KMS-11 (cell line): Measurements from ENCODE around the gene MED19.
A peak's percentile ranks its signal among the peaks of the same experiment; 100 is the strongest.

Experiments used
- H2AFZ ChIP-seq: fragments of 200-600 bp; sonication (generic); 2 replicates; pipeline ENCODE4 v1.6.1; 2016; ENCODE audit warnings: antibody characterized with exemption, mixed run types, low read depth
- H3K27ac ChIP-seq: fragments of 200-600 bp; sonication (generic); 2 replicates; pipeline ENCODE4 v1.6.1; 2016; ENCODE audit warnings: mild to moderate bottlenecking, mixed run types
- H3K27me3 ChIP-seq: fragments of 200-600 bp; sonication (generic); 2 replicates; pipeline ENCODE4 v1.6.1; 2017; ENCODE audit warnings: mild to moderate bottlenecking, low read depth, mixed run types, moderate library complexity; ENCODE audit not compliant: insufficient read depth
- H3K36me3 ChIP-seq: fragments of 200-600 bp; sonication (generic); 2 replicates; pipeline ENCODE4 v1.6.1; 2017; ENCODE audit warnings: mild to moderate bottlenecking, mixed run types; ENCODE audit not compliant: insufficient read depth
- H3K4me1 ChIP-seq: fragments of 200-600 bp; sonication (generic); 2 replicates; pipeline ENCODE4 v1.6.1; 2016; ENCODE audit warnings: mild to moderate bottlenecking, low read depth, mixed run types; ENCODE audit not compliant: poor library complexity, severe bottlenecking
- H3K4me2 ChIP-seq: fragments of 200-600 bp; sonication (generic); 2 replicates; pipeline ENCODE4 v1.7.0; 2016; ENCODE audit warnings: mild to moderate bottlenecking, mixed run types
- H3K4me3 ChIP-seq: fragments of 200-600 bp; sonication (generic); IDR thresholded peaks from 2 replicates; pipeline ENCODE4 v1.6.1; 2017; ENCODE audit warnings: low read depth, low read length, mixed read lengths; ENCODE audit not compliant: insufficient read depth
- H3K79me2 ChIP-seq: fragments of 200-600 bp; sonication (generic); 2 replicates; pipeline ENCODE4 v1.6.1; 2016; ENCODE audit warnings: low read depth, mixed run types; ENCODE audit not compliant: insufficient read depth
- H3K9ac ChIP-seq: fragments of 200-600 bp; sonication (generic); 2 replicates; pipeline ENCODE4 v1.6.1; 2016; ENCODE audit warnings: mild to moderate bottlenecking, mixed run types
- H4K20me1 ChIP-seq: fragments of 200-600 bp; sonication (generic); 2 replicates; pipeline ENCODE4 v1.6.1; 2016; ENCODE audit warnings: mild to moderate bottlenecking, mixed run types; ENCODE audit not compliant: insufficient read depth
- TF ChIP-seq, protein P1 (sequence below): fragments of 200-600 bp; sonication (generic); conservative IDR thresholded peaks from 2 replicates; pipeline ENCODE4 v1.6.1; 2017; ENCODE audit warnings: low read depth, mild to moderate bottlenecking, antibody characterized with exemption, low read length, moderate library complexity, mixed read lengths

The MED19 gene

GRCh38 chr11:57657194-57658022 lies 54.6 kb downstream of the MED19 start, which contains the start of gene CLP1:
Gene CLP1 (plus strand): TSS chr11:57657762. CDS start chr11:57659477, 1,715 bp downstream.
- Histone ChIP-seq H3K4me2 (peak within 1 kb of the TSS; percentile 93), H3K27ac (peak within 1 kb of the TSS; percentile 19; the same call in 1 of the 2 replicates), H3K4me3 (no peak within 1 kb of the TSS), H4K20me1 (no peaks in the 10 kb centered on the region), H2AFZ (peak within 1 kb of the TSS; percentile 66), H3K9ac (peak within 1 kb of the TSS; percentile 69), H3K79me2 (peaks cover 20% of the 10 kb centered on the region), H3K36me3 (no peaks in the 10 kb centered on the region; the same call in 1 of the 2 replicates), H3K27me3 (no peaks in the 10 kb centered on the region), H3K4me1 (peaks cover 16% of the 10 kb centered on the region)
- TF ChIP-seq, protein P1, sequence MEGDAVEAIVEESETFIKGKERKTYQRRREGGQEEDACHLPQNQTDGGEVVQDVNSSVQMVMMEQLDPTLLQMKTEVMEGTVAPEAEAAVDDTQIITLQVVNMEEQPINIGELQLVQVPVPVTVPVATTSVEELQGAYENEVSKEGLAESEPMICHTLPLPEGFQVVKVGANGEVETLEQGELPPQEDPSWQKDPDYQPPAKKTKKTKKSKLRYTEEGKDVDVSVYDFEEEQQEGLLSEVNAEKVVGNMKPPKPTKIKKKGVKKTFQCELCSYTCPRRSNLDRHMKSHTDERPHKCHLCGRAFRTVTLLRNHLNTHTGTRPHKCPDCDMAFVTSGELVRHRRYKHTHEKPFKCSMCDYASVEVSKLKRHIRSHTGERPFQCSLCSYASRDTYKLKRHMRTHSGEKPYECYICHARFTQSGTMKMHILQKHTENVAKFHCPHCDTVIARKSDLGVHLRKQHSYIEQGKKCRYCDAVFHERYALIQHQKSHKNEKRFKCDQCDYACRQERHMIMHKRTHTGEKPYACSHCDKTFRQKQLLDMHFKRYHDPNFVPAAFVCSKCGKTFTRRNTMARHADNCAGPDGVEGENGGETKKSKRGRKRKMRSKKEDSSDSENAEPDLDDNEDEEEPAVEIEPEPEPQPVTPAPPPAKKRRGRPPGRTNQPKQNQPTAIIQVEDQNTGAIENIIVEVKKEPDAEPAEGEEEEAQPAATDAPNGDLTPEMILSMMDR: no peak

DNA sequence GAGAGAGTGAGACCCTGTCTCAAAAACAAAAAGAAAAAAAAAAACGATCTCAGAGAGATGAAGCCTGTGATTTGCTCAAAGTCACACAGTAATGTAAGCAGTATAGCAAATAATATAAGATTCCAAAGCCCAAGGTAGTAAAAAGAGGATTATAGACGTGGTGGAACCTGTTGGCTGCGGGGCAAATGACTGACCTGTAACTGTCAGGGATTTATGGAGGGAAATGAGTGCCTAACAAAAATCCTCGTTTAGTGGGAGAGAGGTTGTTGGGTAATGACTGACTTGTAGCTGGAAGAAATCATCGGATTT lies 55.2 kb downstream of the MED19 start:
- no peak overlapping the region for H3K27ac ChIP-seq

More for the DNA sequence above, 55.2 kb downstream of the MED19 start:
- peak overlapping the region; percentile 66 for H2AFZ ChIP-seq
- H3K79me2 ChIP-seq: peaks cover 20% of the 10 kb centered on the region
- H3K4me3 ChIP-seq: no peak overlapping the region
- TF ChIP-seq, protein P1: no peak
- H3K4me2 ChIP-seq: peak overlapping the region; percentile 21; the same call in 1 of the 2 replicates
- no peaks in the 10 kb centered on the region; the same call in 1 of the 2 replicates for H3K36me3 ChIP-seq
- H3K27me3 ChIP-seq: no peaks in the 10 kb centered on the region
- peak overlapping the region; percentile 69 for H3K9ac ChIP-seq
- peaks cover 16% of the 10 kb centered on the region for H3K4me1 ChIP-seq
- H4K20me1 ChIP-seq: no peaks in the 10 kb centered on the region
